ENCODE data around the gene IKZF5.

- no peak for TF ChIP-seq EP300 (IDR thresholded peaks at IDR 0.05)
- TF ChIP-seq, protein P1, sequence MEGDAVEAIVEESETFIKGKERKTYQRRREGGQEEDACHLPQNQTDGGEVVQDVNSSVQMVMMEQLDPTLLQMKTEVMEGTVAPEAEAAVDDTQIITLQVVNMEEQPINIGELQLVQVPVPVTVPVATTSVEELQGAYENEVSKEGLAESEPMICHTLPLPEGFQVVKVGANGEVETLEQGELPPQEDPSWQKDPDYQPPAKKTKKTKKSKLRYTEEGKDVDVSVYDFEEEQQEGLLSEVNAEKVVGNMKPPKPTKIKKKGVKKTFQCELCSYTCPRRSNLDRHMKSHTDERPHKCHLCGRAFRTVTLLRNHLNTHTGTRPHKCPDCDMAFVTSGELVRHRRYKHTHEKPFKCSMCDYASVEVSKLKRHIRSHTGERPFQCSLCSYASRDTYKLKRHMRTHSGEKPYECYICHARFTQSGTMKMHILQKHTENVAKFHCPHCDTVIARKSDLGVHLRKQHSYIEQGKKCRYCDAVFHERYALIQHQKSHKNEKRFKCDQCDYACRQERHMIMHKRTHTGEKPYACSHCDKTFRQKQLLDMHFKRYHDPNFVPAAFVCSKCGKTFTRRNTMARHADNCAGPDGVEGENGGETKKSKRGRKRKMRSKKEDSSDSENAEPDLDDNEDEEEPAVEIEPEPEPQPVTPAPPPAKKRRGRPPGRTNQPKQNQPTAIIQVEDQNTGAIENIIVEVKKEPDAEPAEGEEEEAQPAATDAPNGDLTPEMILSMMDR (IDR thresholded peaks at IDR 0.05): no peak
- no peak for TF ChIP-seq POLR2A (IDR thresholded peaks at IDR 0.05)
Observed at GRCh38 chr10:123017421-123018165, 9.0 kb upstream of the IKZF5 start.
